WTC11 (cell line): ENCODE data around the gene GALR3.

ENCODE experiments used
- ATF6 ChIP-seq: sonication (generic); formaldehyde crosslinking; IDR thresholded peaks from 2 replicates; pipeline ENCODE4 v1.8.1; 2023; ENCODE audit warnings: mild to moderate bottlenecking, missing genetic modification reagents
- CTCF ChIP-seq: fragments of 200-600 bp; IDR thresholded peaks from 2 replicates; pipeline ENCODE4 v1.8.0; 2022; ENCODE audit warnings: antibody characterized with exemption
- E2F1 ChIP-seq: sonication (generic); formaldehyde crosslinking; IDR thresholded peaks from 2 replicates; pipeline ENCODE4 v1.8.0; 2022; ENCODE audit warnings: mild to moderate bottlenecking, missing genetic modification reagents
- HMGA2 ChIP-seq: fragments of 250-450 bp; sonication (Bioruptor Pico); IDR thresholded peaks from 2 replicates; pipeline ENCODE4 v1.4.0; 2021; ENCODE audit warnings: mild to moderate bottlenecking, moderate library complexity
- MAX ChIP-seq: sonication (generic); formaldehyde crosslinking; IDR thresholded peaks from 2 replicates; pipeline ENCODE4 v1.8.0; 2022; ENCODE audit warnings: mild to moderate bottlenecking, missing genetic modification reagents
- SOX15 ChIP-seq: fragments of 250-450 bp; sonication (Bioruptor Pico); IDR thresholded peaks from 2 replicates; pipeline ENCODE4 v1.9.0; 2021; ENCODE audit warnings: mild to moderate bottlenecking
- TCF7 ChIP-seq: sonication (generic); formaldehyde crosslinking; IDR thresholded peaks from 2 replicates; pipeline ENCODE4 v1.8.0; 2022; ENCODE audit warnings: mild to moderate bottlenecking, low read depth, missing genetic modification reagents, moderate library complexity
- ZNF138 ChIP-seq: sonication (generic); formaldehyde crosslinking; conservative IDR thresholded peaks from 2 replicates; pipeline ENCODE4 v1.8.1; 2022; ENCODE audit warnings: mild to moderate bottlenecking, moderate library complexity, missing genetic modification reagents
- ZNF317 ChIP-seq: sonication (generic); formaldehyde crosslinking; IDR thresholded peaks from 2 replicates; pipeline ENCODE4 v1.8.1; 2023; ENCODE audit warnings: low read depth, mild to moderate bottlenecking, moderate library complexity, missing genetic modification reagents, borderline replicate concordance

GRCh38 chr22:37855462-37855861 lies 32.3 kb downstream of the GALR3 start:
- TF ChIP-seq ZNF138 (CRISPR knock-in tag) (no peak), CTCF (no peak), HMGA2 (CRISPR knock-in tag) (no peak), ATF6 (CRISPR knock-in tag) (no peak), E2F1 (CRISPR knock-in tag) (no peak), SOX15 (CRISPR knock-in tag) (no peak), ZNF317 (CRISPR knock-in tag) (no peak), TCF7 (no peak), MAX (CRISPR knock-in tag) (no peak)
